Dedifferentiated amniotic fluid mesenchymal stem cell (primary cell): ENCODE data around the gene PCDHGA5.
"Not testable (repeated sequence)": the region's sequence is repeated elsewhere in the genome, so short reads cannot be mapped to it uniquely, and the experiment has no call there.

Experiments used
- DNase-seq: peaks from one replicate; pipeline ENCODE4 v3.0.0-alpha.2; 2016; ENCODE audit errors: extremely low spot score

The PCDHGA5 gene

GRCh38 chr5:141387557-141388311, 23.8 kb downstream of the PCDHGA5 start, which contains the start of gene PCDHGB4:
PCDHGB4 (plus strand) TSS chr5:141387698; CDS start chr5:141387885, 187 bp downstream.
- DNase-seq: not testable (repeated sequence)

- DNase-seq: no peak
Measured at GRCh38 chr5:141388661-141389060, 24.7 kb downstream of the PCDHGA5 start.

GRCh38 chr5:141389153-141390042, 25.4 kb downstream of the PCDHGA5 start:
- DNase-seq: no peak

GRCh38 chr5:141392429-141393198, 28.7 kb downstream of the PCDHGA5 start, which contains the start of gene PCDHGA8:
PCDHGA8 (plus strand) TSS chr5:141392633; CDS start chr5:141392814, 181 bp downstream.
- DNase-seq: no peak

GRCh38 chr5:141393267-141393666, 29.3 kb downstream of the PCDHGA5 start:
- DNase-seq: no peak

GRCh38 chr5:141394401-141395187, 30.6 kb downstream of the PCDHGA5 start:
- not testable (repeated sequence) for DNase-seq

- DNase-seq: not testable (repeated sequence)
Measured at GRCh38 chr5:141397756-141398551, 34.0 kb downstream of the PCDHGA5 start, which contains the start of gene PCDHGB5. PCDHGB5 (plus strand) TSS chr5:141397947; CDS start chr5:141398128, 181 bp downstream.

- no peak for DNase-seq
Measured at GRCh38 chr5:141398608-141399007, 34.6 kb downstream of the PCDHGA5 start.

- no peak for DNase-seq
Measured at GRCh38 chr5:141399555-141400258, 35.7 kb downstream of the PCDHGA5 start.

- no peak for DNase-seq
Measured at GRCh38 chr5:141402553-141403243, 38.7 kb downstream of the PCDHGA5 start, which contains the start of gene PCDHGA9. PCDHGA9 (plus strand) TSS chr5:141402778; CDS start chr5:141402953, 175 bp downstream.

- no peak for DNase-seq
Measured at GRCh38 chr5:141403387-141403786, 39.4 kb downstream of the PCDHGA5 start.

GRCh38 chr5:141407790-141408505, 44.0 kb downstream of the PCDHGA5 start, which contains the start of gene PCDHGB6:
PCDHGB6 (plus strand) TSS chr5:141408021; CDS start chr5:141408203, 182 bp downstream.
- DNase-seq: not testable (repeated sequence)

GRCh38 chr5:141409598-141410306, 45.8 kb downstream of the PCDHGA5 start:
- no peak for DNase-seq

- no peak for DNase-seq
Measured at GRCh38 chr5:141411575-141411974, 47.6 kb downstream of the PCDHGA5 start.

- peak; percentile 96 for DNase-seq
Measured at GRCh38 chr5:141412854-141413539, 49.0 kb downstream of the PCDHGA5 start, which contains the start of gene PCDHGA10. PCDHGA10 (plus strand) TSS chr5:141412987; CDS start chr5:141413176, 189 bp downstream.

- no peak for DNase-seq
Measured at GRCh38 chr5:141413540-141414069, 49.6 kb downstream of the PCDHGA5 start.
